Esophagus squamous epithelium (tissue), 5 donors: ENCODE measurements around the gene NOG. TPM values are rescaled to one million over a fixed set of nuclear protein-coding genes. Genes with fewer than 3 reads are reported as not detected.

Experiments
- DNase-seq: peaks from one replicate; lab custom pipeline; 2025; lab: John Stamatoyannopoulos, UW
- H3K27ac ChIP-seq, 4 donors: fragments of 200-600 bp; sonication (generic); one replicate each; pipeline ENCODE4 v1.5.1; 2016 to 2019; ENCODE audit warnings: mild to moderate bottlenecking in 1 of 4
- H3K27me3 ChIP-seq, 4 donors: fragments of 200-600 bp; sonication (generic); 1 replicate in 3 of 4; 2 replicates in 1 of 4; pipeline versions ENCODE4 v1.5.1 to v1.6.0; 2017 to 2021; ENCODE audit warnings: antibody characterized with exemption in 1 of 4
- H3K36me3 ChIP-seq, 3 donors: fragments of 200-600 bp; sonication (generic); one replicate each; pipeline ENCODE4 v1.5.1; 2016 to 2019
- H3K4me1 ChIP-seq, 3 donors: fragments of 200-600 bp; sonication (generic); one replicate each; pipeline ENCODE4 v1.5.1; 2017 to 2019
- H3K4me3 ChIP-seq, 4 donors: fragments of 200-600 bp; sonication (generic); 1 replicate in 3 of 4; 2 replicates in 1 of 4; pipeline ENCODE4 v1.5.1; 2016 to 2019; ENCODE audit warnings: mild to moderate bottlenecking in 2 of 4, moderate library complexity in 1 of 4
- H3K9me3 ChIP-seq, 3 donors: fragments of 200-600 bp; sonication (generic); one replicate each; pipeline ENCODE4 v1.5.1; 2016 to 2019
- CTCF ChIP-seq, 6 experiments: fragments of 450-650 bp in 4 of 6; fragments of 200-600 bp in 2 of 6; sonication (generic) in 2 of 6; IDR thresholded peaks; one replicate each; pipeline ENCODE4 v1.5.1; 2016 to 2019; ENCODE audit warnings: antibody characterized with exemption in 6 of 6, mild to moderate bottlenecking in 4 of 6, moderate library complexity in 4 of 6
- POLR2A ChIP-seq, 4 donors: fragments of 450-650 bp; IDR thresholded peaks; one replicate each; pipeline ENCODE4 v1.6.1; 2017; ENCODE audit warnings: antibody characterized with exemption in 4 of 4, mild to moderate bottlenecking in 4 of 4, moderate library complexity in 3 of 4
- WGBS, 2 donors: methylation state at CpG; one replicate each; pipeline ENCODE4 v1.1.5; 2018; 5-methylcytosine and 5-hydroxymethylcytosine counted together
- intact Hi-C: fragments of 100-400 bp; cut with DNase I; formaldehyde crosslinking; loops from one replicate; pipeline ENCODE4 v1.15.0; 2022
- total RNA-seq, 4 donors: library from RNA; depleted of rRNA; stranded (reverse); fragments of >200 nt; gene quantifications; one replicate each; pipeline ENCODE4 v1.1.0, GENCODE V29; 2016
- donor health status: DM: yes; HTN: yes; CAD: no.

Gene NOG
- total RNA-seq, 4 donors from 2014 or later: 0.38 TPM; not detected in 3

DNA sequence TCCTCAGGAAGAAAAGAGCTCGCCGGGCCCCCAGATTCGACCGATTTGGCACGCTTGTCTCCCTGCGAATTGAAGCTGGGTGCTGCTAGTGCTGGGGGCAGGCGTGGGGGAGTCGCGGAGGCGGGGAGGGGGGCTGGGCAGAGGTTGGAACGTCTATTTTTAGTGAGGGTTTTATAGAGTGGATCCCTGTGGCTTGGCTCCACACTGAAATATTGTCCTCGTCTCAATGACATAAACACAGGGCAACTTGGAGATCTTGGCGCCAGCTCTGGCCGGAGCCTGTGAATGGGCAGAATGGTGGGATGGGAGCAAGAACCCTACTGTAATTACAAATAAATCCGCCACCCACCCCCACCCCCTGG lies 15.7 kb upstream of the NOG start:
- DNase-seq: no peak
- WGBS, 2 donors: 25 to 52% methylated on average over 10 to 12 of the region's 15 CpGs
- intact Hi-C loops: no loop called here
- H3K9me3 ChIP-seq: no peaks in the 10 kb centered on the region
- H3K27ac ChIP-seq: no peak overlapping the region
- peak overlapping the region in 1 of 4 donors; percentile 8 for H3K4me3 ChIP-seq
- H3K36me3 ChIP-seq: no peaks in the 10 kb centered on the region
- peaks cover 0 to 19% (median 0%) of the 10 kb centered on the region in 4 donors for H3K27me3 ChIP-seq
- TF ChIP-seq POLR2A (IDR thresholded peaks at IDR 0.05) (no peak), CTCF (IDR thresholded peaks at IDR 0.05) (no peak)
- H3K4me1 ChIP-seq: peaks cover 0 to 6% (median 0%) of the 10 kb centered on the region in 3 donors

GRCh38 chr17:56581635-56582627 lies 11.6 kb upstream of the NOG start:
- WGBS, 2 donors: 69 to 79% methylated on average over 3 to 5 of the region's 5 CpGs
- Histone ChIP-seq H3K27me3 (peaks cover 0 to 47% (median 0%) of the 10 kb centered on the region in 4 donors), H3K4me3 (no peak overlapping the region), H3K4me1 (peaks cover 0 to 6% (median 0%) of the 10 kb centered on the region in 3 donors), H3K27ac (no peak overlapping the region), H3K9me3 (no peaks in the 10 kb centered on the region), H3K36me3 (no peaks in the 10 kb centered on the region)
- TF ChIP-seq POLR2A (IDR thresholded peaks at IDR 0.05): no peak
- no peak for TF ChIP-seq CTCF (IDR thresholded peaks at IDR 0.05)
- intact Hi-C loops: no loop called here
- no peak for DNase-seq

DNA sequence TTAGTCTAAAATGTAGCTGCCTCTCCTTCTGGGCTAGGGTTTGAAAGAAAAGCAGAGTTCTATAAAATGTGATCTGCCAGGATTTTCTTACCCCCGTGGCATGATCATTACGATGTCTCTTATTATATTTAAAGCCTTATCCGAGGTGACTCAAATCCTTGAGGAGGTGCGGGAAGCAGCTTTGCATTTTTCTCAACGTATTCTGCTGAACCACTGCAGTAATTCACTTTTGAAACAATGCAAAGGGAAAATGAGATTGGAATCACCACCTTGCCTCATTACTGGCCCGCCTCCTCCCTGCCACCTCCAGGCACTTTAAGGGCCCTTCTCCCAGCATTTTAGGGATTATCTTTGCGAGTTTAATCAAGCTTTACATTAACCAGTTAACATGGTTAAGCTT lies 9.7 kb upstream of the NOG start:
- no peak for DNase-seq
- WGBS, 2 donors: 72% methylated on average over 7 of the region's 7 CpGs
- intact Hi-C loops: no loop called here
- Histone ChIP-seq H3K9me3 (no peaks in the 10 kb centered on the region), H3K27ac (no peak overlapping the region), H3K4me1 (no peaks in the 10 kb centered on the region), H3K27me3 (peaks cover 0 to 54% (median 0%) of the 10 kb centered on the region in 4 donors), H3K36me3 (no peaks in the 10 kb centered on the region), H3K4me3 (no peak overlapping the region)
- TF ChIP-seq CTCF (IDR thresholded peaks at IDR 0.05): no peak
- TF ChIP-seq POLR2A (IDR thresholded peaks at IDR 0.05): no peak

DNA sequence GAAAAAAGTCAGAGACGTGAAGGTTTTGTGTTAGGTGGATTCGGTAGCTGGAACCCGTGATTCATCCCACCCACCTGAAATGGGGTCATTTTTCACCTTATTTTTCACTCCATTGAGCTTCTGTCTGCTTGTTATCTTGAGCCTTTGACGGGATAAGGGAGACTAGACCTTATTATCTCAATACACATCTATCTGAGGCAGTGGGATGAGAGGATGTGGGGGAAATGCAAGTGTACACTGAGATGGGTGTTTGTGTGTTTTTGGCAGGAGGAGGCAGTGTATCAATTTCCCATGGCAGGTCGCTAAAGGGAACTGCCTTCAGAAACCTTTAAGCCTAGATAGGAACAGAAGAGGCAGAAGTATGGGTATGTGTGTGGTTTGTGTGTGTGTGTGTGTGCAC lies 6.2 kb upstream of the NOG start:
- no peak overlapping the region for H3K27ac ChIP-seq
- DNase-seq: no peak
- H3K9me3 ChIP-seq: no peaks in the 10 kb centered on the region
- peaks cover 0 to 2% (median 0%) of the 10 kb centered on the region in 3 donors for H3K4me1 ChIP-seq
- TF ChIP-seq POLR2A (IDR thresholded peaks at IDR 0.05) (no peak), CTCF (IDR thresholded peaks at IDR 0.05) (no peak)
- no peaks in the 10 kb centered on the region for H3K36me3 ChIP-seq
- intact Hi-C loops: no loop called here
- no peak overlapping the region for H3K4me3 ChIP-seq
- peaks cover 0 to 79% (median 0%) of the 10 kb centered on the region in 4 donors for H3K27me3 ChIP-seq
- 47 to 66% methylated on average over 5 of the region's 5 CpGs for whole genome bisulfite sequencing, 2 donors

GRCh38 chr17:56592487-56593085 lies 913 bp upstream of the NOG start:
- 0% methylated on average over 10 to 14 of the region's 44 CpGs for whole genome bisulfite sequencing, 2 donors
- Histone ChIP-seq H3K36me3 (no peaks in the 10 kb centered on the region), H3K27me3 (peaks cover 5 to 95% (median 15%) of the 10 kb centered on the region in 4 donors), H3K27ac (no peak overlapping the region), H3K4me1 (peaks cover 32 to 55% (median 42%) of the 10 kb centered on the region in 3 donors), H3K9me3 (no peaks in the 10 kb centered on the region), H3K4me3 (peak overlapping the region; percentile 31 to 63 (median 54))
- intact Hi-C loops: loop anchor here (5.0 kb wide), 2 partner anchors 125 to 190 kb away; no protein-coding TSS in a partner anchor
- DNase-seq: no peak
- TF ChIP-seq CTCF (IDR thresholded peaks at IDR 0.05) (peak; percentile 76 to 94 (median 90)), POLR2A (IDR thresholded peaks at IDR 0.05) (no peak)
